Measurements from ENCODE around the gene MYO15B.

The MYO15B gene

GRCh38 chr17:75558666-75559530 is 28.7 kb upstream of the MYO15B start:
- ATAC-seq, result no peak

DNA sequence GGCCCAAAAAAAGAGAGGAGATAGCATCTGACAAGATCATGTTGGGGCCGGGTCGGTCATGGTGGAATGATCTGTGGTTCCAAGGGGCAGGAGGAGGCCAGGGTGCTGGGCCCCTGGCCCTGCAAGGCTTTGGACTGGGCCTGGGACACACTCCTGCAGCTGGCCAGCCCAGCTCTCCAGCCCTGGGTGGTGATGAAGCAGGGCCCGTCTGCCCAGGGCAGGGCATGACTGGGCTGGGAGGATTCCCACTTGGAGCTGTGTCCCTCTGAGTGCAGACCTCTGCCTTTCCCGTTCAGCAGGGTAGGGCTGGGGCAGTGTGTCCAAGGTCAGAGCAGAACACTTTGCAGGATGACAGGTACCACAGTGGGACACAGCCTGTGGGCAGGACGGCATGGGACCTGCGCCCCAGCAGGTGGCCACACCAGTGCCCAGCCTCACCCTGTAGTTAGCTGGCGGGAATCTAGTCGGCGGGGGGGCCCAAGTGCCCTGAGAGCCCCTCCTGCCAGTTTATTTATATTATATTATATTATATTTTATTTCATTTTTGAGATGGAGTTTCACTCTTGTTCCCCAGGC is 27.6 kb upstream of the MYO15B start:
- no peak for ATAC-seq

- ATAC-seq, result no peak
Measured at GRCh38 chr17:75561927-75562603, 25.5 kb upstream of the MYO15B start.

- no peak for ATAC-seq
Measured at GRCh38 chr17:75563063-75563758, 24.4 kb upstream of the MYO15B start.

DNA sequence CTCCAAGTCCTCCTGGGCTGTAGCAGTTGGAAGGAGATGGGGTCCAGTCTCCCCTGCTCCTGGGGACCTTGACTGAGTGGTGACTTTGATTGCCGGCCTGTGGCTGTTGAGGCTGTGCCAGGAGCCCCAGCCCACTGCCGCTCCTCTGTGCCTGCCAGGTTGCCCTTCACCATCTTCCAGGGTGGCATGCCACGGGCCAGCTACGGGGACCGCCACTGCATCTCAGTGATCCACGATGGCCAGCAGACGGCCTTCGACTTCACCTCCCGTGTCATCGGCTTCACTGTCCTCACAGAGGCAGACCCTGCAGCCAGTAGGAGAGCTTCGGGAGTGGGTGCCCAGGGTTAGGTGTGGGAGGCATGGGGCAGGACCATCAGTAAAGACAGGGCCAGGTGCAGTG is 23.4 kb upstream of the MYO15B start:
- no peak for ATAC-seq

DNA sequence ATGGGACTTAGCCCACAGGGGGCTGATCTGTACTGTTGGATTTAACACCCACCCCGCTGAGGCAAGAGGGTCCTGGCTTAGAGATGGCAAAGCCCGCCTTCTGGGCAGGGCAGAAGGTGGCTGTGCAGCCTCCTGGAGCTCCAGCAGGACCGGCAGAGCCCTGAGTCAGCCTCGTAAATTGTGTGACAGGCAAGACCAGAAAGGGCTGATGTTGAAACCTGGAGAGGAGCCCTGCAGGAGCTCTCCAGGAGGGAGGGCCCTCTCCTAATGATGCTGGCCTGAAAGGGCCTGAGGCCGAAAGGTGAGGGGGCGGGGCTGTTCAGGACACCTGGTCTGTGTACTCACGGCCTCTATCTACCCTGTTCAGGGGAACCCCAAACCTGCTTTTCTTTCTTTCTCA is 22.5 kb upstream of the MYO15B start:
- no peak for ATAC-seq

- no peak for ATAC-seq
Measured at GRCh38 chr17:75565618-75566017, 22.0 kb upstream of the MYO15B start.

DNA sequence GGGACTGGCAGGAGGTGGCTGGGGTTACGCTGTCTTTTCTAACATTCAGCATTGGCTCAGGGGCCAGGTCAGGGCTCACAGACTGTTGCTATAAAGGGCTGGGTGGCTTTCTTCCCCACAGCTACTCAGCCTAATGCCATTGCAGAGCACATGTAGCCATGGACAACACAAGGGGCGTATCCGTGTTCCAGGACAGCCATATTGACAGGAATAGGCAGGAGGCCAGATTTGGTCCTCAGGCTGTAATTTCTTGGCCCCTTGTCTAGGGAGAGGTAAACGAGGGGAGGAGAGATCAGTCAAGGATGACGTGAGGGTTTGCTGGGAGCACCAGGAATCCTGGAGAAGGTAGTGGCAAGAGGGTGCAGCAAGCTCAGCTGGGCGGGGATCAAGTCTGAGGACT is 21.2 kb upstream of the MYO15B start:
- no peak for ATAC-seq

DNA sequence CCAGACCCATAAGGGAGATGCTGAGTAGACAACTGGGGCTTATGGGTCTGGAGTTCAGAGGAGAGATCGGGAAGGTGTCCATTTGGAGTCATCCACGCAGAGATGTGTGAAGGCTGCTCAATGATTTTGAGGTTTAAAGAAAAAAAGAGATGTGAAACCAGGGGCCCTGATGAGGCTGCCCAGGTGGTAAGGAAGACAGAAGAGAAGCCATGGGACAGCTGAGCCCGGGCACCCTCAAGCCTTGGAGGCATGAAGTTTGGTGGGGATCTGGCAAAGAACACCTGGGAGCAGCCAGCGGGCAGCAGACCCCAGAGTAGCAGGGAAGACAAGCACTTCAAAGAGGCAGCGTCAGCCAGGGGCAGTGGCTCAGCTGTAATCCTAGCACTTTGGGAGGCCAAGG is 20.8 kb upstream of the MYO15B start:
- ATAC-seq, result no peak

- no peak for ATAC-seq
Measured at GRCh38 chr17:75568412-75569255, 19.0 kb upstream of the MYO15B start.

DNA sequence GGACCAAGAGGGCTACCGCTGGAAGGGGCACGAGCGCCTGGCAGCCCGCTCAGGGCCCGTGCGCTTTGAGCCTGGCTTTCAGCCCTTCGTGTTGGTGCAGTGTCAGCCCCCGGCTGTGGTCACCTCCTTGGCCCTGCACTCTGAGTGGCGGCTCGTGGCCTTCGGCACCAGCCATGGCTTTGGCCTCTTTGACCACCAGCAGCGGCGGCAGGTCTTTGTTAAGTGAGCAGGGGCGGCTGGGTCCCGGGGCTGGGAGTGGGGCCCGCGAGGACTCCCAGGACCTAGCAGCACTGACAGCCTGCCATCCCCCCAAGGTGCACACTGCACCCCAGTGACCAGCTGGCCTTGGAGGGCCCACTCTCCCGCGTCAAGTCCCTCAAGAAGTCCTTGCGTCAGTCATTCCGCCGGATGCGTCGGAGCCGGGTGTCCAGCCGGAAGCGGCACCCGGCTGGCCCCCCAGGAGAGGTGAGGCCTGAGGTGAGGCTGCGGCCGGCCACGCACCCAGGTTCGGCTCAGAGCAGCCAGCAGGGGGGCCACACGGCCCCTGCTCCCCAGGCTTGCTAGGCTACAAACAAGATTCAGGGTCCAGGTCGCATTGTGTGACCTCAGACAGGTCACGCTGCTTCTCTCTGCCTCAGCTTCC is 17.4 kb upstream of the MYO15B start:
- ATAC-seq, result no peak

GRCh38 chr17:75570772-75571171 is 16.8 kb upstream of the MYO15B start:
- no peak for ATAC-seq

GRCh38 chr17:75571197-75571884 is 16.3 kb upstream of the MYO15B start:
- peak; percentile 51 to 59 for ATAC-seq

DNA sequence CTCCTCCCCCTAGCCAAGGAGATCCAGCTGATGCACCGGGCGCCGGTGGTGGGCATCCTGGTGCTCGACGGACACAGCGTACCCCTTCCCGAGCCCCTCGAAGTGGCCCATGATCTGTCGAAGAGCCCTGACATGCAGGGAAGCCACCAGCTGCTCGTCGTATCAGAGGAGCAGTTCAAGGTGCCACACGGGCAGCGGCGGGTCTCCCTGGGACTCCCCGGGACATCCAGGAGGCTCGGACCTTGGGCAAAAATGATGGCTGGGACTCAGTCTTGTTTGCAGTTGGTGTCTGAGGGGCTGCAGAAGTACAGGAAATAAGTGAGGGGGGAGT is 15.8 kb upstream of the MYO15B start:
- ATAC-seq, result no peak

GRCh38 chr17:75572713-75573539 is 14.7 kb upstream of the MYO15B start:
- ATAC-seq, result no peak

- ATAC-seq, result no peak
Measured at GRCh38 chr17:75573540-75573957, 14.1 kb upstream of the MYO15B start.

- ATAC-seq, result no peak
Measured at GRCh38 chr17:75573994-75574393, 13.6 kb upstream of the MYO15B start.

DNA sequence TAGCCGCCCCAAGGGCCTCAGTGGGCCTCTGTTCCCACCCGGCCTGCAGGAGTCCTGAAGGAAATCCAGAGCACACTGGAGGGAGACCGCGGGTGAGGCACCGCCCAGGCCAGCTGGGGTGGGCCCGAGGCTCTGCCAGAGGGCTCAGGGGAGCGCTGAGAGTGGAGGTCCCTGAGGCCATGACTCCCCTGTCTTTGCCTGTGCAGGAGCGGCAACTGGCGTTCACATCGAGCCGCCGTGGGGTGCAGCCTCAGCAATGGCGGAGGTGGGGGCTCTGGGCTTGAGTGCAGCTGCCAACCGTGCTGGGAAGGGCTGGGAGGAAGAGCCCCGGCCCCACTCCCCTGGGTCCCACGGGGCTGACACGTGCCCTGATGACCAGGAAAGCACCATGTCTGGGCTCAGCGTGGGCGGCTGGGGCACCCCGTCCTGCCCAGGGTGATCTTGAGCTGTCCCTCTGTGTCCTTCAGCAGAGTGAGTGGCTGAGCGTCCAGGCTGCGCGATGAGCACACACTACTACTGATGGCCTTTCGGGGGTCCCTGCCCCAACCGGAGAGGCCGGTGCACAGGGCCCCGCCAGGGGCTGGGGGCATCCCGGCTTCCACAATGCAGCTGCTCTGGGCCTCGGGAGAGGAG is 13.1 kb upstream of the MYO15B start:
- no peak for ATAC-seq

DNA sequence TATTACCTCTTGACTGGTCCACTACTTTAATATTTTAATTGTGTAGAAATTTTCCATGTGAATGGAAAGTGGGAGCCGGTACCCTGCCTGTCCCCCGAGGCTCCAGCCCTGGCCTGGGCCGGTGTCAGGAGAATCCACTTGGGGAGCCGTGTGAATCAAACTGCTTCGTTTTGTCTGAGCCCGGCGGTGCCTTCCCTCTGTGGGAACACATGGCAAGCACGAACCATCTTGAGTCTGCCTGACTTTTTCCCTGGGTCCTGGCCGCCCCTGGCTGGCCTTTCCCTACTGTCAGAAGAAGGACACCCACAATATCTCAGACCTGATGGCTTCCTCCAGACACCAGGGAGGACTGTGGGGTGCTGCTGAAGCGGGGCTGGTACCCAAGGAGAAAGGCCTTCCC is 12.4 kb upstream of the MYO15B start:
- no peak for ATAC-seq

GRCh38 chr17:75575728-75576127 is 11.9 kb upstream of the MYO15B start:
- ATAC-seq, result no peak
